HG03280 (cell line): ENCODE measurements around the gene SLC45A3.
"Not testable (repeated sequence)": the region's sequence is repeated elsewhere in the genome, so short reads cannot be mapped to it uniquely, and the experiment has no call there.

Source experiments
- ATAC-seq: cut with Tn5 transposase; IDR thresholded peaks from one replicate; pipeline ENCODE4 v1.9.1; 2021; ENCODE audit warnings: mild to moderate bottlenecking, moderate library complexity; ENCODE audit not compliant: unreplicated experiment

The SLC45A3 gene

GRCh38 chr1:205680073-205680851 lies at the start of gene SLC45A3:
TSS of gene SLC45A3 (minus strand) at chr1:205680509. CDS start at chr1:205664656, 15,853 bp downstream.
- ATAC-seq, result no peak

GRCh38 chr1:205726619-205727125 lies 46.4 kb upstream of the SLC45A3 start:
- no peak for ATAC-seq

- no peak for ATAC-seq
These were observed 45.2 kb upstream of the SLC45A3 start for GRCh38 chr1:205725514-205725913.

- not testable (repeated sequence) for ATAC-seq
These were observed 40.4 kb upstream of the SLC45A3 start for GRCh38 chr1:205720740-205721139.

- no peak for ATAC-seq
These were observed 39.5 kb upstream of the SLC45A3 start for GRCh38 chr1:205719762-205720161.

GRCh38 chr1:205719015-205719414 lies 38.7 kb upstream of the SLC45A3 start:
- no peak for ATAC-seq

- ATAC-seq, result no peak
These were observed 36.2 kb upstream of the SLC45A3 start for GRCh38 chr1:205716371-205717132.

- ATAC-seq, result no peak
These were observed 35.3 kb upstream of the SLC45A3 start for GRCh38 chr1:205715628-205716027.

GRCh38 chr1:205714906-205715246 lies 34.6 kb upstream of the SLC45A3 start:
- ATAC-seq, result no peak

GRCh38 chr1:205714190-205714905 lies 34.0 kb upstream of the SLC45A3 start:
- ATAC-seq, result no peak

GRCh38 chr1:205711105-205712048 lies 31.1 kb upstream of the SLC45A3 start:
- no peak for ATAC-seq

GRCh38 chr1:205710201-205711062 lies 30.1 kb upstream of the SLC45A3 start:
- no peak for ATAC-seq

GRCh38 chr1:205709640-205710039 lies 29.3 kb upstream of the SLC45A3 start:
- no peak for ATAC-seq

GRCh38 chr1:205709059-205709398 lies 28.7 kb upstream of the SLC45A3 start:
- no peak for ATAC-seq

- no peak for ATAC-seq
These were observed 26.5 kb upstream of the SLC45A3 start for GRCh38 chr1:205706601-205707502.

- no peak for ATAC-seq
These were observed 24.6 kb upstream of the SLC45A3 start for GRCh38 chr1:205704903-205705302.

GRCh38 chr1:205703072-205703471 lies 22.8 kb upstream of the SLC45A3 start:
- ATAC-seq, result no peak

- no peak for ATAC-seq
These were observed 21.6 kb upstream of the SLC45A3 start for GRCh38 chr1:205701891-205702290.
